GM18511 (cell line): Measurements from ENCODE around the gene PKD2.
A peak's percentile ranks its signal among the peaks of the same experiment; 100 is the strongest.
"Not testable (repeated sequence)": the region's sequence is repeated elsewhere in the genome, so short reads cannot be mapped to it uniquely, and the experiment has no call there.

Source experiments
- ATAC-seq: cut with Tn5 transposase; IDR thresholded peaks from one replicate; pipeline ENCODE4 v1.9.1; 2021; ENCODE audit warnings: mild to moderate bottlenecking, moderate library complexity; ENCODE audit not compliant: unreplicated experiment

Gene PKD2

GRCh38 chr4:88025868-88026661 lies 18.6 kb downstream of the PKD2 start:
- not testable (repeated sequence) for ATAC-seq

- ATAC-seq, result no peak
Observed at GRCh38 chr4:88027611-88028608, 20.5 kb downstream of the PKD2 start.

- no peak for ATAC-seq
Observed at GRCh38 chr4:88028946-88029345, 21.5 kb downstream of the PKD2 start.

GRCh38 chr4:88029556-88029955 lies 22.1 kb downstream of the PKD2 start:
- ATAC-seq, result no peak

- ATAC-seq, result no peak
Observed at GRCh38 chr4:88030565-88031310, 23.3 kb downstream of the PKD2 start.

GRCh38 chr4:88033309-88033708 lies 25.9 kb downstream of the PKD2 start:
- ATAC-seq, result peak; percentile 78

- no peak for ATAC-seq
Observed at GRCh38 chr4:88035292-88035691, 27.9 kb downstream of the PKD2 start.

GRCh38 chr4:88037447-88037846 lies 30.0 kb downstream of the PKD2 start:
- ATAC-seq, result no peak

GRCh38 chr4:88037936-88038335 lies 30.5 kb downstream of the PKD2 start:
- ATAC-seq, result no peak

GRCh38 chr4:88040707-88041106 lies 33.3 kb downstream of the PKD2 start:
- no peak for ATAC-seq

GRCh38 chr4:88041626-88042025 lies 34.2 kb downstream of the PKD2 start:
- no peak for ATAC-seq

- no peak for ATAC-seq
Observed at GRCh38 chr4:88043001-88043400, 35.6 kb downstream of the PKD2 start.

- no peak for ATAC-seq
Observed at GRCh38 chr4:88043586-88044340, 36.3 kb downstream of the PKD2 start.

- no peak for ATAC-seq
Observed at GRCh38 chr4:88045021-88045420, 37.6 kb downstream of the PKD2 start.

- ATAC-seq, result no peak
Observed at GRCh38 chr4:88054229-88054628, 46.8 kb downstream of the PKD2 start.

- no peak for ATAC-seq
Observed at GRCh38 chr4:88054901-88055300, 47.5 kb downstream of the PKD2 start.

GRCh38 chr4:88058295-88058694 lies 50.9 kb downstream of the PKD2 start:
- no peak for ATAC-seq

GRCh38 chr4:88059766-88060165 lies 52.3 kb downstream of the PKD2 start:
- ATAC-seq, result no peak

GRCh38 chr4:88060431-88060830 lies 53.0 kb downstream of the PKD2 start:
- ATAC-seq, result no peak

- ATAC-seq, result no peak
Observed at GRCh38 chr4:88062311-88062710, 54.9 kb downstream of the PKD2 start.
